ENCODE data around the gene UBE2G2. TPM values are rescaled to one million over a fixed set of nuclear protein-coding genes. Genes with fewer than 3 reads are reported as not detected.

Gene UBE2G2
- polyA plus RNA-seq, 1 donor = 86.3 TPM

- DNase-seq = no peak
These were observed 13.6 kb upstream of the UBE2G2 start for GRCh38 chr21:44815225-44815624.

- no peak for DNase-seq
These were observed 12.9 kb upstream of the UBE2G2 start for GRCh38 chr21:44814498-44815023.

- DNase-seq = no peak
These were observed 12.1 kb upstream of the UBE2G2 start for GRCh38 chr21:44813727-44814126.

GRCh38 chr21:44813149-44813548 is 11.5 kb upstream of the UBE2G2 start:
- no peak for DNase-seq

GRCh38 chr21:44812640-44813039 is 11.0 kb upstream of the UBE2G2 start:
- no peak for DNase-seq

- no peak for DNase-seq
These were observed 9.2 kb upstream of the UBE2G2 start for GRCh38 chr21:44810779-44811178.

GRCh38 chr21:44805859-44806258 is 4.2 kb upstream of the UBE2G2 start:
- DNase-seq = no peak

GRCh38 chr21:44805226-44805625 is 3.6 kb upstream of the UBE2G2 start:
- no peak for DNase-seq

GRCh38 chr21:44804762-44805161 is 3.1 kb upstream of the UBE2G2 start:
- no peak for DNase-seq

- no peak for DNase-seq
These were observed 2.0 kb upstream of the UBE2G2 start for GRCh38 chr21:44803651-44804050.

GRCh38 chr21:44802396-44803153 is 955 bp upstream of the UBE2G2 start:
- DNase-seq = no peak

GRCh38 chr21:44800971-44801467 is 601 bp downstream of the UBE2G2 start:
- no peak for DNase-seq

GRCh38 chr21:44800103-44800502 is 1.5 kb downstream of the UBE2G2 start:
- DNase-seq = peak; percentile 44

GRCh38 chr21:44799646-44800045 is 2.0 kb downstream of the UBE2G2 start:
- DNase-seq = no peak

- DNase-seq = no peak
These were observed 3.8 kb downstream of the UBE2G2 start for GRCh38 chr21:44797775-44798174.

- DNase-seq = no peak
These were observed 6.3 kb downstream of the UBE2G2 start for GRCh38 chr21:44795342-44795741.

- DNase-seq = no peak
These were observed 7.8 kb downstream of the UBE2G2 start for GRCh38 chr21:44793592-44794374.

GRCh38 chr21:44792702-44793591 is 8.7 kb downstream of the UBE2G2 start:
- peak; percentile 54 for DNase-seq

- no peak for DNase-seq
These were observed 9.6 kb downstream of the UBE2G2 start for GRCh38 chr21:44791993-44792392.

GRCh38 chr21:44791246-44791645 is 10.4 kb downstream of the UBE2G2 start:
- no peak for DNase-seq

- DNase-seq = no peak
These were observed 11.3 kb downstream of the UBE2G2 start for GRCh38 chr21:44790368-44790767.

- DNase-seq = no peak
These were observed 11.7 kb downstream of the UBE2G2 start for GRCh38 chr21:44789880-44790279.

All from hindlimb muscle (tissue), 1 donor.